Naive thymus-derived CD8-positive, alpha-beta T cell (primary cell): ENCODE data around the gene INSIG1. TPM values are rescaled to one million over a fixed set of nuclear protein-coding genes. Genes with fewer than 3 reads are reported as not detected.

Source experiments
- ATAC-seq, 2 donors: fragments of 150-1000 bp; cut with Tn5 transposase in 1 of 2; sonication (Bioruptor Pico), chemical (Tn5 transposase) in 1 of 2; 1 replicate in 1 of 2; 2 replicates in 1 of 2; pipeline ENCODE4 v1.10.0; 2021; ENCODE audit warnings: mild to moderate bottlenecking in 2 of 2, moderate library complexity in 2 of 2
- POLR2A ChIA-PET: fragments of 350-600 bp; sonication (Branson Sonifier 250); formaldehyde crosslinking; loops from one replicate; lab custom pipeline; 2021; ENCODE audit warnings: antibody characterized with exemption; lab: Charles Lee
- DNase-seq, 10 donors: peaks; one replicate each; pipeline versions ENCODE4 v3.0.0 to v3.0.0-alpha.2; 2020 to 2022
- H3K27ac Mint-ChIP-seq, 10 donors: one replicate each; pipeline ENCODE4 v1.8.0; 2020 to 2022; ENCODE audit warnings: mild to moderate bottlenecking in 10 of 10, mixed read lengths in 10 of 10, moderate library complexity in 4 of 10, inconsistent platforms in 1 of 10
- H3K27me3 Mint-ChIP-seq, 5 donors: one replicate each; pipeline ENCODE4 v1.8.0; 2021 to 2022; ENCODE audit warnings: mixed read lengths in 5 of 5
- H3K36me3 Mint-ChIP-seq, 3 donors: one replicate each; pipeline ENCODE4 v1.8.0; 2020 to 2022; ENCODE audit warnings: mixed read lengths in 3 of 3, mild to moderate bottlenecking in 2 of 3, inconsistent platforms in 1 of 3
- H3K4me1 Mint-ChIP-seq, 4 donors: one replicate each; pipeline ENCODE4 v1.8.0; 2021 to 2022; ENCODE audit warnings: mixed read lengths in 4 of 4
- H3K4me3 Mint-ChIP-seq, 10 donors: one replicate each; pipeline ENCODE4 v1.8.0; 2020 to 2022; ENCODE audit warnings: mild to moderate bottlenecking in 10 of 10, mixed read lengths in 10 of 10, moderate library complexity in 6 of 10, inconsistent platforms in 1 of 10
- H3K9me3 Mint-ChIP-seq, 9 donors: one replicate each; pipeline ENCODE4 v1.8.0; 2020 to 2022; ENCODE audit warnings: mixed read lengths in 9 of 9, mild to moderate bottlenecking in 3 of 9, inconsistent platforms in 1 of 9, moderate library complexity in 1 of 9
- polyA plus RNA-seq, 3 donors: library from polyadenylated mRNA; unstranded; fragments of 300-500 nt; fragmentation: Illumina TruSeq; gene quantifications; one replicate each; pipeline ENCODE4 v1.2.3, GENCODE V29; 2021
- total RNA-seq, 8 experiments: library from RNA in 2 of 8; stranded (reverse) in 2 of 8; gene quantifications; one replicate each; pipeline ENCODE4 v1.2.3 and lab custom pipeline; 2021 to 2026

INSIG1 gene
- total and polyA plus RNA-seq, 5 experiments from 2014 or later = 25.5 to 53.0 (median 33.6) TPM

DNA sequence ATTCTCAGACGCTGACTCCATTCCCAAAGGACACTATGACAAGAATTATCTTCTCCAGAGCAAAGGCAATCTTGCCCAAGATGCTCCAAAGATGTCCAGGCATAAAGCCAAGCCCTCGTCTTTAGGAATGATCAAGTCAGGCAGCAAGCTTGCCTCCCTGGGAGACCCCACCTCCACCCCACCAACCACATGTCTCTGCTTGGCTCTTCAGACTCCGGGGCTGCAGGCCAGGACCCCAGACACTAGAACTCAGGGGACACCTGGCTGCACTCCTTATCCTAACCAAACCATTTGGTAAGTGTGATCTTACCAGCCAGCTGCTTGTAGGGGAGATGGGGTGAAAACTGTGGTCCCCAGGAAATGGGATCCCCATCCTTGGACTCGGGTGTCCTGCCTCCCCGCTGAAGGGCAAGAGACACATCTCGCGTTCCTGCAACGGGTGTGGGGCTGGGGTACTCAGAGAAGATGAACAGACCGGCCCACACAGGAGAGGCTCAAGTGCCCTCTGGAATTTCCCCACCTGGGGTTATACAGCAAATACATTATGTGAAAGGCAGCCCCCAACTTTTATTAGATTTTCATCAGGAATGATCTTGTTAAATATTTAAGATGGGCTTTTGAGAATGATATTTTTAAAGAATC is 55.7 kb downstream of the INSIG1 start:
- peaks cover 2 to 44% (median 17%) of the 10 kb centered on the region in 5 donors for H3K27me3 Mint-ChIP-seq
- no peaks in the 10 kb centered on the region for H3K36me3 Mint-ChIP-seq
- DNase-seq (peak in 1 of 10 donors; percentile 28), ATAC-seq (no peak)
- H3K9me3 Mint-ChIP-seq = no peaks in the 10 kb centered on the region
- peaks cover 0 to 2% (median 0%) of the 10 kb centered on the region in 4 donors for H3K4me1 Mint-ChIP-seq
- no peak overlapping the region for H3K4me3 Mint-ChIP-seq
- POLR2A ChIA-PET = no interaction called here
- no peak overlapping the region for H3K27ac Mint-ChIP-seq

DNA sequence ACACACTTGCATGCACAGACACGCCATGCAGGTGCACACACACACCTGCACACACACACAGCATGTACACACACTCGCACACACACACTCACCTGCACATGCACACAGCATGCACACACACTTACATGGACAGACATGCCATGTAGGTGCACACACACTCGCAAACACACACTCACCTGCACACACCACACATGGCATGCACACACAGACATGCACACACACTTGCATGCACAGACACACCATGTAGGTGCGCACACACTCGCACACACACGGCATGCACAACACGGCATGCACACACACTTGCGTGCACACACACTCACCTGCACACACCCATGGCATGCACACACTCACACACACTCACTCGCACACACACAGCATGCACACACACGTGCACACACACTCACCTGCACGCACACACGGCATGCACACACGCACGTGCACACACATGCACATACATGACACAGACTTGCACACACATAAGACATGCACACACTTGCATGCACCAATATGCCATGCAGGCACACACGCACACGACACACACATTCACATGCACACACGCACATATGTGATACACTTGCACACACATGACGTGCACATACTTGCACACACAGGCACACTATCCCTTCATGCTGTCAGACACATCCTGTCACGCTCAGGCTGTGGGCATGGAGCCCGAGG is 56.8 kb downstream of the INSIG1 start:
- peak overlapping the region in 1 of 10 donors; percentile 87 for H3K27ac Mint-ChIP-seq
- ATAC-seq (no peak), DNase-seq (peak in 1 of 10 donors; percentile 31)
- peaks cover 2 to 56% (median 17%) of the 10 kb centered on the region in 5 donors for H3K27me3 Mint-ChIP-seq
- no peak overlapping the region for H3K4me3 Mint-ChIP-seq
- H3K4me1 Mint-ChIP-seq = peaks cover 0 to 2% (median 0%) of the 10 kb centered on the region in 4 donors
- POLR2A ChIA-PET = no interaction called here
- H3K36me3 Mint-ChIP-seq = no peaks in the 10 kb centered on the region
- no peaks in the 10 kb centered on the region for H3K9me3 Mint-ChIP-seq

GRCh38 chr7:155355176-155355575 is 57.5 kb downstream of the INSIG1 start:
- ATAC-seq = no peak
- peaks cover 2 to 62% (median 23%) of the 10 kb centered on the region in 5 donors for H3K27me3 Mint-ChIP-seq

GRCh38 chr7:155355745-155356144 is 58.1 kb downstream of the INSIG1 start:
- Mint-ChIP-seq H3K4me3 (no peak overlapping the region), H3K27me3 (peaks cover 6 to 64% (median 26%) of the 10 kb centered on the region in 5 donors), H3K36me3 (no peaks in the 10 kb centered on the region), H3K9me3 (no peaks in the 10 kb centered on the region), H3K4me1 (peaks cover 0 to 4% (median 1%) of the 10 kb centered on the region in 4 donors), H3K27ac (no peak overlapping the region)
- DNase-seq (peak in 1 of 10 donors; percentile 40), ATAC-seq (no peak)
- POLR2A ChIA-PET = no interaction called here

More at GRCh38 chr7:155355176-155355575, 57.5 kb downstream of the INSIG1 start:
- no peak overlapping the region for H3K27ac Mint-ChIP-seq
- no peaks in the 10 kb centered on the region for H3K9me3 Mint-ChIP-seq
- peak in 1 of 10 donors; percentile 35 for DNase-seq
- H3K36me3 Mint-ChIP-seq = no peaks in the 10 kb centered on the region
- H3K4me3 Mint-ChIP-seq = no peak overlapping the region
- POLR2A ChIA-PET = no interaction called here
- peaks cover 0 to 2% (median 0%) of the 10 kb centered on the region in 4 donors for H3K4me1 Mint-ChIP-seq

- no peaks in the 10 kb centered on the region for H3K36me3 Mint-ChIP-seq
- no peak for ATAC-seq
- peaks cover 0 to 8% (median 1%) of the 10 kb centered on the region in 4 donors for H3K4me1 Mint-ChIP-seq
- peak in 1 of 10 donors; percentile 19 for DNase-seq
- no peaks in the 10 kb centered on the region for H3K9me3 Mint-ChIP-seq
- no peak overlapping the region for H3K4me3 Mint-ChIP-seq
- POLR2A ChIA-PET = no interaction called here
- H3K27ac Mint-ChIP-seq = no peak overlapping the region
- H3K27me3 Mint-ChIP-seq = peaks cover 4 to 64% (median 25%) of the 10 kb centered on the region in 5 donors
Observed at GRCh38 chr7:155356323-155357105, 58.8 kb downstream of the INSIG1 start.

DNA sequence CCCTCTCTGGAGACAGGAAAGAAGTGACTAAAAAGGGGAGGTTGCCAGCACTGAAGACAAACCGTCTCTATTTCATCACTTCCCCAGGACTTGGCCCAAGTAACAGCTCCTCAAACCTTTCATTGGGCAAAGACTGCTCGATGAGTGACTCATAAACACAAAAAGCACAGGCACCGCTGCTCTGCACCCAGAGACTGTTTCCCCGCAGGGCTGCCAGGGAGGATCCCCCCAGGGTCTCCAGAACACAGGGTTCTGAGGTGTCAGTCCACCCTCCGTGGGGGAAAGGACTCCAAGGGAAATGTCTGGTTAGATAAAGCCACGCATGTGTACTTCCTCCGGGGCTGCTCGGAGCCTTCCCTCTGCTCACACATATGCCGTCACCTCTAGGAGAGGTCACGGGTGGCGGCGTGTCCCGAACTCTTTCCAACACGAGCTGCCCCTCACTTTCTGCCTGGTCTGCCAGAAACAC is 59.9 kb downstream of the INSIG1 start:
- peak in 1 of 10 donors; percentile 45 for DNase-seq
- Mint-ChIP-seq H3K27ac (no peak overlapping the region), H3K9me3 (no peaks in the 10 kb centered on the region), H3K4me3 (no peak overlapping the region), H3K36me3 (no peaks in the 10 kb centered on the region), H3K4me1 (peaks cover 0 to 8% (median 1%) of the 10 kb centered on the region in 4 donors), H3K27me3 (peaks cover 4 to 58% (median 20%) of the 10 kb centered on the region in 5 donors)
- no peak for ATAC-seq
- POLR2A ChIA-PET = no interaction called here

- ATAC-seq (no peak), DNase-seq (peak in 1 of 10 donors; percentile 62)
- POLR2A ChIA-PET = no interaction called here
- H3K4me3 Mint-ChIP-seq = no peak overlapping the region
- peaks cover 4 to 58% (median 18%) of the 10 kb centered on the region in 5 donors for H3K27me3 Mint-ChIP-seq
- H3K36me3 Mint-ChIP-seq = no peaks in the 10 kb centered on the region
- H3K9me3 Mint-ChIP-seq = no peaks in the 10 kb centered on the region
- peaks cover 0 to 8% (median 1%) of the 10 kb centered on the region in 4 donors for H3K4me1 Mint-ChIP-seq
- no peak overlapping the region for H3K27ac Mint-ChIP-seq
Observed at GRCh38 chr7:155358066-155358947, 60.6 kb downstream of the INSIG1 start.

DNA sequence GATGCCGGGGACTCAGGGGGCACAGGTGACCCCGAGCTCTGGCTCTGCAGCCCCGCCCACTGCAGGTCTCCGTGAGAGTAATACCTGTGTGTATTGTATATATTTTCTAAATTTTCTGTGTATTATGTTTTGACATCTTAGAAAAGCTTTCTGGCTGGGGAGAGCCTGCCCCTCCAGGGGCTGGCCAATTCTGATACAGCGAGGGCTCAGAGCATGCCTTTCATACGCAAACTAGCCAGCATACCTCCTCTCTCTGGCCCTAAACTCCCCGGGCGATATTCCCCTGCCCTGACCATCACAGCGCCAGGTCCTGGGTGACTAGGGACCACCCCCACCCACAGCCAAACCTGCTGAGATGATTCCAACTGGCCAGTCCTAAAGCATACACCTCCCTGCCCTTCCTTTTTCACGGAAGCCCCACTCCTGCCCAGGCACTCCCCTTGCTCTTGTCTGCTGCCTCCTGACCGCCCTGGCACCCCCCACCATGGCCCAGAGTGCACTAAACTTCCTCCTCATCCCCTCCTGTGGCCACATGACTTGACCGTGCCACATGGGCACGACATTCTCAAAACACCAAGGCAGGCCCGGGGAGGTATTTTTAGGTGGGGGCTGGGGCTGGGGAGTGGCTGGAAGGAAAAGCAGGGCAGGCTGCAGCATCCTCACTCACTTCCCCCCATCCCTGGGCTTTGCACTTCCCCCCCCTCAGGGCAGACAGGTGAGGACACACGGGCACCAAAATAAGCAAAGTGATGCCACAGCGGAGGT is 61.5 kb downstream of the INSIG1 start:
- H3K27me3 Mint-ChIP-seq = peaks cover 4 to 66% (median 18%) of the 10 kb centered on the region in 5 donors
- H3K36me3 Mint-ChIP-seq = no peaks in the 10 kb centered on the region
- H3K9me3 Mint-ChIP-seq = no peaks in the 10 kb centered on the region
- no peak for ATAC-seq
- POLR2A ChIA-PET = no interaction called here
- peak in 1 of 10 donors; percentile 23 for DNase-seq
- H3K4me3 Mint-ChIP-seq = no peak overlapping the region
- peak overlapping the region in 1 of 10 donors; percentile 40 for H3K27ac Mint-ChIP-seq
- peaks cover 2 to 14% (median 7%) of the 10 kb centered on the region in 4 donors for H3K4me1 Mint-ChIP-seq

Other genes starting within 250 kb of the INSIG1 start
- not detected for gene HTR5A, start 227.6 kb upstream of the INSIG1 start, total RNA-seq
- gene HTR5A, start 227.6 kb upstream of the INSIG1 start, polyA plus RNA-seq = not detected
- not detected for gene EN2, start 160.3 kb downstream of the INSIG1 start, total RNA-seq
- not detected for gene EN2, start 160.3 kb downstream of the INSIG1 start, polyA plus RNA-seq
- gene CNPY1, start 248.7 kb downstream of the INSIG1 start, total RNA-seq = not detected
- not detected for gene CNPY1, start 248.7 kb downstream of the INSIG1 start, polyA plus RNA-seq